Adipocyte (in vitro differentiated cells): Measurements from ENCODE around the gene RPUSD1.
A peak's percentile ranks its signal among the peaks of the same experiment; 100 is the strongest.
"Not testable (repeated sequence)": the region's sequence is repeated elsewhere in the genome, so short reads cannot be mapped to it uniquely, and the experiment has no call there.

ENCODE experiments used
- DNase-seq: peaks from one replicate; pipeline ENCODE4 v3.0.0-alpha.2; 2015; ENCODE audit warnings: low read depth
- H3K27me3 ChIP-seq: replicated peaks from 2 replicates; pipeline ENCODE4 v1.7.0; 2013; ENCODE audit warnings: mild to moderate bottlenecking, low read length, moderate library complexity; ENCODE audit not compliant: control insufficient read depth, insufficient read depth
- H3K36me3 ChIP-seq: 2 replicates; pipeline ENCODE4 v1.7.0; 2013; ENCODE audit warnings: low read length, mild to moderate bottlenecking, moderate library complexity; ENCODE audit not compliant: control insufficient read depth, insufficient read depth, severe bottlenecking
- H3K4me1 ChIP-seq: 2 replicates; pipeline ENCODE4 v1.7.0; 2013; ENCODE audit warnings: mild to moderate bottlenecking, low read length, moderate library complexity; ENCODE audit not compliant: control insufficient read depth, insufficient read depth
- H3K4me3 ChIP-seq: 2 replicates; pipeline ENCODE4 v1.7.0; 2013; ENCODE audit warnings: mild to moderate bottlenecking, low read length, moderate library complexity
- H3K9ac ChIP-seq: 2 replicates; pipeline ENCODE4 v1.7.0; 2013; ENCODE audit warnings: mild to moderate bottlenecking, low read length, moderate library complexity
- H3K9me3 ChIP-seq: 2 replicates; pipeline ENCODE4 v1.7.0; 2013; ENCODE audit warnings: mild to moderate bottlenecking, low read length, moderate library complexity; ENCODE audit not compliant: control insufficient read depth

Gene RPUSD1

DNA sequence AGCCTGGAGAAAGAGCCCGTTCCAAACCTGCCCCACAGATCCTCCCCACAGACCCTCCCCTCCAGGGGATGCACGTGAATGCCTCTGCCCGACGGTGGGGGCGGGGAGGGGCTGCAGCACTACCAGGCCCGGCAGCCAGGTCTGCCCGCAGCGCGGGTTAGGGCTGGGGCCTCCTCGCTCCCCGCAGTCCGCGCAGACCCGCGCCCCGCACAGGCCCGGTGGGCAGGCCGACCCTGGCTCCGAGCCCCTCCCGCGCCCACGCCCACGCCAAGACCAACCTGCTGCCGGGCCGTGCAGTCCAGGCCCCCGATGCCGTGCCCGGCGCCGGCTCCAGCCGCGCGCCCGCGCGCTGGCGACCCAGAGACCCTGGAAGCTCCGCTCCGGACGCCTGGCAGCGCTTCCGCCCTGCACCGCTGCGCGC lies at the start of gene RPUSD1:
Gene RPUSD1, minus strand, starts transcription at position 404 of the 421 bp plus-strand sequence. CDS start 644 bp downstream, outside the sequence.
- Histone ChIP-seq H3K27me3 (peaks cover 6% of the 10 kb centered on the region), H3K9me3 (no peaks in the 10 kb centered on the region), H3K4me3 (peak within 1 kb of the TSS; percentile 93), H3K4me1 (peaks cover 7% of the 10 kb centered on the region), H3K9ac (peak within 1 kb of the TSS; percentile 93), H3K36me3 (peaks cover 5% of the 10 kb centered on the region)
- DNase-seq = no peak

- peaks cover 28% of the 10 kb centered on the region for H3K27me3 ChIP-seq
- not testable (repeated sequence) for H3K4me1 ChIP-seq, H3K36me3 ChIP-seq, DNase-seq, H3K4me3 ChIP-seq, H3K9ac ChIP-seq
- H3K9me3 ChIP-seq = peaks cover 32% of the 10 kb centered on the region
Observed at GRCh38 chr16:836822-837221, 48.6 kb upstream of the RPUSD1 start.

DNA sequence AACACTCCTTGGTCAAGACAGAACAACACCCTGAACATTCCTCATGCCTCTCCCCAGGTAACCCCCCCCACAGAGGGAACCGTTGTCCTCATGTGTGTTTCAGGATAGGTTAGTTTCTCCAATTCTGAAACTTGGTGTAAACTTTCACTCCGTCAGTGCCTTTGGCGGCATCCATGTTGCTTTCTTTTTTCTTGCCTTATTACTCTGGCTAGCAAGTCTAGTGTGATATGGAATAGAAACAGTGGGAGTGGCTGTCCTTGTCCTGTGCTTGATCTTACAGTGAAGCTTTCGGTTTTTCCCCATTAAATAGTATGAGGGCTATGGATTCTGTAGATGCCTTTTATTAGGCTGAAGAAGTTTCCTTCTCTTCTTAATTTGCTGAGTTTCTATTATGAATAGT lies 48.0 kb upstream of the RPUSD1 start:
- H3K4me3 ChIP-seq = no peak overlapping the region
- H3K9ac ChIP-seq = no peak overlapping the region
- peaks cover 32% of the 10 kb centered on the region for H3K9me3 ChIP-seq
- no peaks in the 10 kb centered on the region for H3K4me1 ChIP-seq
- H3K27me3 ChIP-seq = peaks cover 23% of the 10 kb centered on the region
- DNase-seq = no peak
- no peaks in the 10 kb centered on the region for H3K36me3 ChIP-seq

GRCh38 chr16:835373-835772 lies 47.2 kb upstream of the RPUSD1 start:
- Histone ChIP-seq H3K36me3 (no peaks in the 10 kb centered on the region), H3K4me1 (no peaks in the 10 kb centered on the region), H3K9me3 (peaks cover 32% of the 10 kb centered on the region), H3K9ac (no peak overlapping the region), H3K27me3 (peaks cover 27% of the 10 kb centered on the region), H3K4me3 (no peak overlapping the region)
- no peak for DNase-seq

- H3K4me3 ChIP-seq = no peak overlapping the region
- H3K4me1 ChIP-seq = no peaks in the 10 kb centered on the region
Observed at GRCh38 chr16:833411-833810, 45.2 kb upstream of the RPUSD1 start.

DNA sequence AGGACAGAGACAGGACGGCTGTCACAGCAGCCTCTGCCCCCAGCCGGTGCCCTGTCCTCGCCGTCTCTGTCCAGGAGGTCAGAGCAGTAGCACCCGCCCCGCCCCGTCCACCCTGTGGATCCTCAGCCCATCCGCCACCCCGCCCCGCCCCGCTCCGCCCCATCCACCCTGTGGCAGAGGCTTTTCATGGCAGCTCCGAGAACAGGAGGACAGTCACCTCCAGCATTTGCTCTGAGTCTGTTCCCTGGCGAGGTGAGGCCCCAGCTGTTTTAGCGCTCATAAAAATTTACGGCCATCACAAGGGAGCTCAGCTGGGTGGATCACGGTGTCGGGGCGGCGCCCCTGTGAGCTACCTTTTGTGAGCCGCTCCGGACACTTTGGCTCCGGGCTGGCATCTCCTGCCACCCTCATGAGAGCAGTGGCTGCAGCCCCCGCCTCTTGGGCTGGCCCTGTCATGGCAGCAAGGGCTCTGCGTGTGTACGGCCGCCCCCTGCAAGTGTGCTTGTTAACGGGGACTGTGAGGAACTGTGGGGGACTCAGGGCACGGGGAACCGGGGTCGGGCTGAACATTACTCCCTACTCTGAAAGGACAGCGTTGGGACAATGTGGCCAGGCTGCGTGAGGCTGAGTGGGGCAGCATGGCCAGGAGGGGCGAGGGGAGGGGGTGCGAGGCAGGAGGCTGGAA lies 44.6 kb upstream of the RPUSD1 start:
- Histone ChIP-seq H3K9me3 (peaks cover 32% of the 10 kb centered on the region), H3K4me1 (no peaks in the 10 kb centered on the region), H3K9ac (no peak overlapping the region)

More at GRCh38 chr16:833411-833810, 45.2 kb upstream of the RPUSD1 start:
- Histone ChIP-seq H3K9me3 (peaks cover 32% of the 10 kb centered on the region), H3K27me3 (peaks cover 24% of the 10 kb centered on the region), H3K9ac (no peak overlapping the region), H3K36me3 (no peaks in the 10 kb centered on the region)
- DNase-seq = no peak

DNA sequence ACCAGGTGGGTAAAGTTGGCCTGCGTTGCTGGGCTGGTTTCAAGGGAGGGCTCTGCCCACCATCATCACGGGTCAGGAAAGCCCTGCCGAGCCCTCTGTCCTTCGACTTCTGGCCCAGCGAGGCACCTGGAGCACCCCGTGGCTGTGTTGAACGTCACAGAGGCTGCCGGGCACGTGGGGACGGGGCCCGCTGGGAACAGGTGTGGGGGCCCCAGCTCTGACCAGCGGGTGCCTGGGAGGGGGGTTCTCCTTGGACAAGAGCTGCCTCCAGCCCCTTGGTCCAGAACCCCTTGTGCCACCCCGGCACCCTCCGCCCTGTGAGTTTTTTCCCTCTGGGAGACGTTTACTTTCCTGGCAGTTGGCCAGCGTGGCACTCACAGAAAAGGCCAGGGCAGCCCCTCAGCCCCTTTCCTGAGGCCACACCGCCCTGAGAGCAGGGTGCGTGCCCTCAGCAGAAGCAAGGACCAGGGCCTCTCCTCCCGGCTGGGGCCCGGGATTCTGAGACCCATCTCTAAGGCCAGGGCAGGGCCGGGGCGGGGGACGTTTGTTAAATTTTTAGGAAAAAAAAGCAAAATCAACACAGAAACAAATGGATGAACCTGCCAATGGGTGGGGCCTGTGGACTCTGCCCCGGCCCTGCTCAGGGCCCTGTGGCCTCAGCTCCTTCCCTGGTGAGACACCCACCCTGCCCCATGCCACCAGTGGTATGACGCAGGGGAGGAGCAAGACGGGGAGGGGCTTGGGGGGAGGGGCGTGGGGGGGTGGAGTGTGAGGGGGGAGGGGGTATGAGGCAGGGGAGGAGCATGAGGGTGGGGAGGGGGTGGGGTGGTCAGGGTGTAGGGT lies 43.6 kb upstream of the RPUSD1 start:
- no peak overlapping the region for H3K9ac ChIP-seq
- H3K36me3 ChIP-seq = no peaks in the 10 kb centered on the region
- peaks cover 37% of the 10 kb centered on the region for H3K27me3 ChIP-seq
- H3K4me1 ChIP-seq = no peaks in the 10 kb centered on the region
- peaks cover 28% of the 10 kb centered on the region for H3K9me3 ChIP-seq
- DNase-seq = no peak
- H3K4me3 ChIP-seq = no peak overlapping the region

More for the DNA sequence above, 44.6 kb upstream of the RPUSD1 start:
- DNase-seq = no peak
- Histone ChIP-seq H3K27me3 (peaks cover 28% of the 10 kb centered on the region), H3K4me3 (no peak overlapping the region), H3K36me3 (no peaks in the 10 kb centered on the region)

GRCh38 chr16:830871-831570 lies 42.8 kb upstream of the RPUSD1 start:
- DNase-seq = no peak
- Histone ChIP-seq H3K36me3 (no peaks in the 10 kb centered on the region), H3K27me3 (peaks cover 37% of the 10 kb centered on the region), H3K4me1 (no peaks in the 10 kb centered on the region), H3K4me3 (no peak overlapping the region), H3K9me3 (peaks cover 20% of the 10 kb centered on the region), H3K9ac (no peak overlapping the region)

DNA sequence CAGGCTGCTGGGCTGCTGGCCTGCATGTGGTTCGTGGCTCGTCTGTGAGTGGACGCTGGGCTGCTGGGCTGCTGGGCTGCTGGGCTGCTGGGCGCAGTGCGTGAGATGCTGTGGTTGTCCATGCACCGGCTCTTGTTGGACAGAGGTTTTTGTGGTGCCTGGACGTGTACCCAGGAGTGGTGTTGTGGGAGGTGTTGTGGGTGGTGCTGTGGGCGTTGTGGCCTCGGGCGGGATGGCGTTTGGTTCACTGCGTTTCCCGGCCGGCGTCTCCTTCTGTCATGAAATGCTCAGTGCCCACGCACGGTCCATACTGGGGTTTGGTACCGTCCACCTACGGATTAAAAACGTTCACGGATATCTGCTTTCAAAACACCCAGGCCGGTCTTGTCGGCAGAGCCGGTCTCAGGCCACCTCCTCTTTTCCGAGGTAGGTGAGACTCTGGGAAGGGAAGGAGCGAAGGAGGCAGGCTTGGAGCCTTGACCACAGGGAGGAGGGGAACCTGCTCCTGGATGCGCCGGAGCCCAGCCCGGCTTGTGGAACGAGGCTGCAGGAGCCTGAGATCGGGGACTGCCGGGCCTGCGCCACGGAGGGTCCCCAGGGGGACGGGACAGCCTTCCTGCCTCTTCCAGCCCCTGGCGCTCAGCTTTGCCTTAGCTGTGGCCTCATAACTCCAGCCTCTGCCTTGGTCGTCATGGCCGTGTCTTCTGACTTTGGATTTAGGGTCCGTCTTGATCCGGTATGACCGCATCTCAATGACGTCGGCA lies 42.1 kb upstream of the RPUSD1 start:
- peaks cover 5% of the 10 kb centered on the region for H3K4me1 ChIP-seq
- no peaks in the 10 kb centered on the region for H3K36me3 ChIP-seq
- H3K27me3 ChIP-seq = peaks cover 43% of the 10 kb centered on the region
- no peak overlapping the region for H3K9ac ChIP-seq
- no peak overlapping the region for H3K4me3 ChIP-seq
- H3K9me3 ChIP-seq = peaks cover 14% of the 10 kb centered on the region
- DNase-seq = no peak

DNA sequence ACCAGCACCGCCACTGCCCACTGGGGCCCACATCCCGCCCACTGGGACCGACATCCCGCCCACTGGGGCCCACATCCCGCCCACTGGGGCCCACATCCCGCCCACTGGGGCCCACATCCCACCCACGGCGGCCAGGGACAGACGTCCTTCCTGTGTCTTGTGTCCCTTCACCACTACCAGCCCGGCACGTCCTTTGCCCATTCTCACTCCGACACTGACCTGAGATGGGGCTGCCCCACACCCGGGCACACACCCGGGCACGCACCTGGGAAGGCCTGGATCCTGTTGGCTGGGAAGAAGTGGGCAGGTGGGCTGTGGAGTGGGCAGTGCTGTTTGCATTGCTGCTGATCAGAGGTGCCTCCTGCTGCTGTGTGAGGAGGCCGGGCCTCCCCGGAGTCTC lies 40.7 kb upstream of the RPUSD1 start:
- Histone ChIP-seq H3K9me3 (peaks cover 3% of the 10 kb centered on the region), H3K4me3 (no peak overlapping the region), H3K27me3 (peaks cover 46% of the 10 kb centered on the region), H3K9ac (no peak overlapping the region), H3K4me1 (peaks cover 8% of the 10 kb centered on the region), H3K36me3 (no peaks in the 10 kb centered on the region)
- DNase-seq = no peak
